ENCODE measurements around the gene EYS.

EYS gene

DNA sequence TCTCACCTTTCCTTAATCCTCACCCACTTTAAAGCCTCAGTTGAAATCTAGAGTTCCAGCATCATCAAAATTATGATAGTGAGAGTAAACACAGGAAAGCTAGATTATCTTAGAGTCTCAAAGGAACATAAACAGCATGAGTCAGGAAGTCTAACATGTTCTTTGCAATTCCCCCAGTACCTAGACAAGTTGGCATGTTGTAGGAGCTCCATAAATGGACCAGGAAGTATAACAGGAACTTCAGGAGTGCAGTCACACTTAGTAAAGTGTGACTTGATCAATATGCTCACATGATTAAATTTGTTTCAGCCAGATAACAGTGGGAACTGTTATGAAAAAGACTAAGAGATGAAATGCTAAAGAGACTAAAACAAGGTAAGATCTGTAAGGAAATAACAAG, 834.4 kb downstream of the EYS start:
- DNase-seq (ENCODE audit: low read depth in 2 of 2, low spot score in 1 of 2), result no peak

DNA sequence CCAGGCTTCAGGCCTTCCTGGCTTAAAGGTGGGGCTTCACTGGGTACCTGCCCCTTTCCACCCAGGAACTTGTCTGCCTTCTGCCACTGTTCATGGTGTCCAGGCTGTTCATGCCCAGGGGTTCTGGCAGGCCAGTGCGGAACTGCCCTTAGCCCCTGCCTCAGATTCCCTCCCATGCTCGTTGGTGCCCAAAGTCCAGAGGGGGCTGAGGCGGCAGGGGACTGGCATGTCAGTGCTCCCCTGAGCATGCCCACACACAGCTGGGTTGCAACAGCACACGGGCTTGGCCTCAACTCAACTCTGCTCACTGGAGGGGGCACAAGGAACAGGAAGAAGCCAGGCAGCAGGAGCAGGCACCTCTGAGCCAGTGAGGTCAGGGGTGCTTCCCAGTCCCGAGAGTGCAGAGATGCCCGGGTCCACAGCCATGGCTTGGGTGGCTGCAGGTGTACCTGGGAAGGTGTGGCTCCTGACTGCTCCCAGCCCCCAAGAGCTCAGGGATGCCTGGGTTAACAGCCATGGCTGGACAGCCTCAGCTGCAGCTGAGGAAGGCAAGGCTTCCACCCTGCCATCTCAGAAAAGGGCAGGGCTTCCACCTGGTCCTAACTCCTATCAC, 845.9 kb downstream of the EYS start:
- DNase-seq (ENCODE audit: low read depth in 2 of 2, low spot score in 1 of 2), result no peak

DNA sequence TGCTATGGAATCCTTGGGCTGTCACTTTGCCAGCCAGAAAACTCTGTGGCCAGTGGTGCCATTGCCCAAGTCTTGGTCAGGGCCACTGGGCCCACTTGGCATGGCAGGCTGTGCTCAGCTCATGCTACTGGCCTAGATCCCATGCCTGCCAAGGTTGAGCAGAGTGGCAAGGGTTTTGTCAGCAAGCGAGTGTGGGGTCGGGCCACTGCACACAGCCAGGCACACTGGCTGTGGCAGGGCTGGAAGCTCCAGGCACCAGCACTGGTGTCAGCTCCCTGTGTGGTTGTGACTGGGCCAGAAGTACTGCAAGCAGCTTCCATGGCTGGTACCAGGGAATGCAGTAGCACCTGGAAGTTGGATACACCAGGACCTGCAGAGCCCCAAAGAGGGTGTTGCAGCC, 846.8 kb downstream of the EYS start:
- no peak for DNase-seq (ENCODE audit: low read depth in 2 of 2, low spot score in 1 of 2)

DNA sequence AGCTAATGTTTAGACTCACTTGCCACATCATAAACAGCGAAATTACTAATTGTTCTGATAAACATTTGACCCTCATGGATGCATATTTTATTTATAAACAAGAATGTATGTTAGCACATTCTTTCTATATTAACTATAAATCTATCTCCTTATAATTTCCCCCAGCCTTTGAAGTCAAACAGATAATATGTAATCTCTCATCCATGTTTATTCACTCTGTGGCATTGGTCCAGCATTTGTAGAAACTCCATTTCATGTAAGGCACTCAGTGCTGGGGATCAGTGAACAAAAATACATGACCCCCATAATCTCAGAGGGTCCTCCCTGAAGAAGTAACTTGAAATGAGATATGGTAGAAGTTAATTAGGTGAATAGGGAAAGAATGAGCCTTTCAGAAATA, 856.9 kb downstream of the EYS start:
- no peak for DNase-seq (ENCODE audit: low read depth in 2 of 2, low spot score in 1 of 2)

DNA sequence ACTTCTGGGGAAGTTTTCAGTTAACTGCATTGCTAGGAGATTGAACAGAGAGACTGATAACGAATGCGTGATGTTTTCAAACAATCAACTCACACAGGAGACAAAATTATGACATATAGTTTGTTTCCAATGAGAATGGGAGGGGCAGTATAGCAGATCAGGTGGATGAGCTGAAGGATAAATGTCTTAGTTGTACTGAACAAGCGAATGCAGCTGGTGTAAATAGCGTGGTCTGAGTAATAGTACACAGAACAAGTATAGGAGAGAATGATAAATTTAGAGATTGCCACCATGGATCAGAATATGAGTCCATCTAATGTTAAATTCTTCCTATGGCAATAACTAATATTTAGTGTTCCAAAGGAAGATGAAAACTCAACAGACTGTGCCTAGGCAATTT, 858.6 kb downstream of the EYS start:
- no peak for DNase-seq (ENCODE audit: low read depth in 2 of 2, low spot score in 1 of 2)

DNA sequence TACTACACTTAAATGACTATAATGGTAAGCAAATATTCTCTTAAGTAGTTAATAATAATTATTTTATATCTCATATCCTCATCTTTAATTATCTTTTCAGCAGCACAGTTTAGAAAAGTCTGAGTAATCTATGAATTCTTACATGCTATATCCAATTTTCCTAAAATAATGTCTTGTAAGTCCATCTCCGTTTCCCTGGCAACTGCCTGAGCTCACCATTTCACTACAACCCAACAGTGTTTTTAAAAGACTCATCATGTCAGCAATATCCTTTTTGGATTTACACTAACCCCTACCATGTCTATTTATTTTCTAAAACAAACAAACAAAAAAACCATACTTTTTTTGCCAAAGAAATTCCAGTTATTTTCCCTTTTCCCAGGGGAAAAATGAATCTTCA, 859.6 kb downstream of the EYS start:
- DNase-seq (ENCODE audit: low read depth in 2 of 2, low spot score in 1 of 2), result no peak

DNA sequence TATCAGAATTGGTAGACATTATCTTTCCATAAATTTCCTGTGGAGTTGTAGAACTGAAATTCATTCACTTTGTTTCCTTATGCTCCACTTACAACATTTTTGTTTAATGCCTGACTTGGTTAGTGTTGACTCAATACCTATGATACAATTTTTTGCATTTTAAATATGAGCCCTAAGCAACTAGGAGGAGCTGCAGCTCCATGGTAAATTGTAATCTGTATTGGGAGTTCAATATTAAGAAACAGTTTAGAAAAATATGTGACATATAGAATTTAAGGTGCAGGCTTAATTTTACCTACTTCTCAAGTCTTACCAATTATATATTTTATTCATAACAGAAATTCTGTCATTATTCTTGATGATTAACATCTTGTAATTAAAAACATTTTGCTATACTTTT, 868.3 kb downstream of the EYS start:
- no peak for DNase-seq (ENCODE audit: low read depth in 2 of 2, low spot score in 1 of 2)

DNA sequence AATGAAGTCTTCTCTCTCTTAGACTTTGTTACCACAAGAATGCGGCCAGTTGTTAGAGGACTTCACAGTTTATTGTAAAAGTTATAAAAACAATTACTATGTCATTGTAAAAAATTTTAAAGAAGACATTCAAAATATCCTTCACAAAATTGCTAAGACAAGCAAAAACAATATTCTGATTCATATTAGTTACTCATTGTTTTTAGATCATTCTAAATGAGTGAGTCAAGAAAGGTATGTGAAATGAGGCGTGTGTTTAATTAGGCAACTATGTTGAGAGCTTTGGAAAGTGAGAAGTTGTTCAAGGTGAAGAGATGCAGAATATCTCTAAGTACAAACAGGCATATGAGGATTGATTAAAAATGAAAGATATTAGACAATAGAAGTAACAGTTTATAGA, 875.3 kb downstream of the EYS start:
- DNase-seq (ENCODE audit: low read depth in 2 of 2, low spot score in 1 of 2), result no peak

DNA sequence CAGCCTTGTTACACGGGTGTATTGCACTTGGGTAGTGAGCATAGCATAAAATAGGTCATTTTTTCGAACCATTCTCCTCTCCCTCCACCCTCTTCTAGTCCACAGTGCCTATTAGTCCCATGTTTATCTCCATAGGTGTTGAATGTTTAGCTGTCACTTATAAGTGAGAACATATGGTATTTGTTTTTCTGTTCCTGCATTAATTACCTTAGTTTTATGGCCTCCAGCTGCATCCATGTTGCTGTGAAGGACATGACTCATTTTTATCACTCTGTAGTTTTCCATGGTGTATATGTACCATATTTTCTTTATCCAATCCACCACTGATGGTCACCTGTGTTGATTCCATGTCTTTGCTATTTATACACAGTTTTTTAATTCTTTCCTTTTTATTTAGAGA, 889.5 kb downstream of the EYS start:
- DNase-seq (ENCODE audit: low read depth in 2 of 2, low spot score in 1 of 2), result no peak

DNA sequence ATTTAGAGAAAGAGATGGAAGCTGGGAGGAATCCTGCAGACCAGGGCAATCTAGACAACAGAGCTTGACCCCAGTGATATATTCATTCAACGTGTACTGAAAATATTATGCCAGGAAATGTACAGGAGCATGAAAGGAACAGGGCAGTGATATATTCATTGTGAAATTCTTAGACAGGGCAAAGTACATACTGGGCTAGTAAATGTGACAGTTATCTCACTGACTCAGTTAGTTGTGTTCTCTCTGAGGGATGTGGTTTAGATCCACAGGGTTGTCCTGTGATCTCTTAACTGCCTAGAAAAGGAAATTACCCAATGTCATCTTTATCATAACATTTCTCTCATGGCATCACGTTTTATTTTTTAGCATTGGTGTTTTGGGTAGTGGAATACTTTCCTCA, 891.3 kb downstream of the EYS start:
- no peak for DNase-seq (ENCODE audit: low read depth in 2 of 2, low spot score in 1 of 2)

DNA sequence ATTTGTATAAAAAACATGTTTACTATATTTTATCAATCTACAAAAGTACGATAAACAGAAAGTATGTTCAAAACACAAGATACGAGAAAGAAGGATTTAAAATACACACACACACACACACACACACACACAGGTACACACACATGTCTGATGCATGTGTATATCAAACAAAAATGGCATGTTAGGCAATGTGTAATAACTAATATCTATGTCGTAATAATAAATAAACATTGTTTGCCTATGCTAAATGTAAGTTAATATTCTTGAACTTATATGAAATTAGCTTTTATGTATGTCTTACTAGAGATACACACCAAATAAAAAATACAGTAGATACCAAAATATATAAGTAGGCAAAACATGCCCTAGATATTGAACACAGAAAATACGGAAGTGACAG, 894.9 kb downstream of the EYS start:
- DNase-seq (ENCODE audit: low read depth in 2 of 2, low spot score in 1 of 2), result no peak

DNA sequence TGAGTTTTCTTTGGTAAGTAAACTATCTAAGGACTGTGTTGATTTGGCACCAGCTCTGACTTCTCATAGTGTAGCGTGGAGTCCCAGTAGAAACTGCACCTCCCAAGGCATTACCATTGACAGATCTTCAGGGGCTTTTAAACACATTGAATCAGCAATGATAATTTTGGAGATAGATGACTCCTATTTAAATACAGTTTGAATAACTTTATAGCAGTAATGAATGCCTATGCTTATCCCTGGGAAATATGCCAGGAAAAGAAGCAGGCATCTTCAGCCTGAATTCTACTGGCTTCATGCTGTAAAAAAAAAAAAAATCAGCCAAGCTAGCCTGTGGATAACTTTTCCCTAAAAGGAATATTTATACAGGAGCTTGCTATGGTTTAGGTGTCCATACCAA, 895.9 kb downstream of the EYS start:
- DNase-seq (ENCODE audit: low read depth in 2 of 2, low spot score in 1 of 2), result no peak

DNA sequence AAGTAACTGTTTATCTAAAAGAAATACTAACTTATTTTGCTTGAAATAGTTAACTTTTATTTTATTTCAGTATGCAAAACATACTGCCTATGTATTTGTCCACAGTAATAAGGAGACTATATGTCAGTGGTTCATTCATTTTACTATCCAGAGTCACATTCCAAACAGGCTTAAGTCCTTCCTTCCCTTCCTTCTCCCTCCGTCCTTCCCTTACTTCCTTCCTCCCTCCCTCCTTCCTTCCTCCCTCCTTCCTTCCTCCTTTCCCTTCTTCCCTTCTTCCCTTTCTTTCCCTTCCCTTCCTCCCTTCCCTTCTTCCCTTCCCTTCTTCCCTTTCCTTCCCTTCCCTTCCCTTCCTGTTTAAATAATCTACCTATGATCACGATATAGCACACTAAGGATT, 899.2 kb downstream of the EYS start:
- no peak for DNase-seq (ENCODE audit: low read depth in 2 of 2, low spot score in 1 of 2)

DNA sequence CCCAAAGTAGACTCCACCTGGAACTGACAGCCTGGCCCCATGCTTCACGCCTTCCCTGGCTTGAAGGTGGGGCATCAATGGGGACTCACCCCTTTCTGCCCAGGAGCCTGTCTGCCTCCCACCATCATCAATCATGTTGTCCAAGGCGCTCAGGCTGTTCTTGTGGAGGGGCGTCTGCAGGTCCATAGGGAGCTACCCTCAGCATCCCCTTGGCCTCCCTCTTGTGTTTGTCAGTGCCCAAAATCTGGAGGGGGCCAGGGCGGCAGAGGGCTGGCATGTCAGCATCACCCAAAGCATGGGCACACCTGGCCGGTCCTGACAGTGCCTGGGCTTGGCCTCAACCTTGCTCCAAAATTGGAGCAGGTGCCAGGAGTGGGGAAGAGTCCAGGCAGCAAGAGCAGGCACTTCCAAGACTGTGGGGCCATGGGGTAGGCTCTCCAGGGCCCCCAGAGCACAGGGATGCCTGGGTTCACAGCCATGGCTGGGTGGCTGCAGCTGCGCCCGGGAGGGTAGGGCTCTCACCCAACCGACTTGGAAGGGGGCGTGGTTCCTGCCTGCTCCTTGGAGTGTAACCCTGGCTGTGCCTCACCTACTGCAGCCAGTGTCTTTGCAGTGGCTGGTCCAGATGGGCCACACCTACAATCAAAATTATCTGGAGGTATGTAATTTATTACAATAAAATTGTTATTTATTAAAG, 903.4 kb downstream of the EYS start:
- DNase-seq (ENCODE audit: low read depth in 2 of 2, low spot score in 1 of 2), result no peak

DNA sequence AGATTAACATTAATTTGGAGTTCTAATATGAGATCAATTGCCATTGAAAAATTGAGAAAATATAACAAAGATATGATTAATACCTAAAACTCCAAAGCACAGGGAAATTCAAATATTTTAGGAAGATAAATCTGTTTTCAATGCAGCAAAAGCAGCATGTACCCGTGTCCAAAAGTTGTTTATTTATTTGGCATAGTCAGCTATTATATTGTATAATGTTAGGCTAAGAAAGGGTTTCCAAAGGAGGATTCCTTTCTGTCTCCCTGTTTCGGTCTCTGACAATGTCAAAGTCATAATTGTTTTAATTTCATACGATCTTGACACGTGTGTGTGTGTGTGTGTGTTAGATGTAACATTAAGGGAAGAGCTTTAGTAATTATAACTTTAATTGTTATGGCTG, 914.5 kb downstream of the EYS start:
- no peak for DNase-seq (ENCODE audit: low read depth in 2 of 2, low spot score in 1 of 2)

DNA sequence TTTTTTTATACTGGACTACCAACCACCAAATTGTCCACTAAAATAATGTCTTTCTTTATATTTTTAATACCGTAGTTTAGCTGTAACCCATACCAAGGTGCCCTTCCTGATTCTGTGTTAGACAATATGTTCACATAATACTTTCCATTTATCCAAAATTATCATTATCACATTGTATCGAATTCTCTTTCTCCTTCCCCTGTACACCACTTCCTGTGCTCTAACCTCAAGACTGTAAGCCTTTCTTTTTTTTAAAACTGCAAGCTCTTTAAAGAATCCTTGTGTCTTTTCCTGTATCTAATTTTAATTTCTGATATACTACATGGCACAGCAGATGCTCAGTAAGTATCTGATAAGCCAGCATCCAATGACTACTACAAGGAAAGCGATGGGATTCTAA, 917.5 kb downstream of the EYS start:
- no peak for DNase-seq (ENCODE audit: low read depth in 2 of 2, low spot score in 1 of 2)

DNA sequence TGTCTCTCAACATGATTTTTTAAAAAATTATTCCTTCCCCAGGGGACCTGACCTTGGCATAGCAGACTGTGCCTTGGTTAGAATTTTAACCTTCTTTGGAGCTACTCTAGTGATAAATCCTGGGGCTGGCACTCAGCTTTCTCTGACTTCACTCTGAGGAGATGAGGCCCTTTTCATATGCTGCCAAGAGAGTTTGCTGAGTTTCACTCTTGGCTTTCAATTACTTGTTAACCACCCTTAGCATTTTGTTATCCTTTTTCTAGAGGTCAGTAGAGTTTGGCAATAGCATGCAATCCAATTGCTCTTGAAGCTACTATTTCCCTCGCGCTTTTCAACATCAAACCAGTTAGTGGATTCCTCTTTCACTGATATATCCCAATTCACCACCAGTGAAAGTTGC, 920.3 kb downstream of the EYS start:
- no peak for DNase-seq (ENCODE audit: low read depth in 2 of 2, low spot score in 1 of 2)

DNA sequence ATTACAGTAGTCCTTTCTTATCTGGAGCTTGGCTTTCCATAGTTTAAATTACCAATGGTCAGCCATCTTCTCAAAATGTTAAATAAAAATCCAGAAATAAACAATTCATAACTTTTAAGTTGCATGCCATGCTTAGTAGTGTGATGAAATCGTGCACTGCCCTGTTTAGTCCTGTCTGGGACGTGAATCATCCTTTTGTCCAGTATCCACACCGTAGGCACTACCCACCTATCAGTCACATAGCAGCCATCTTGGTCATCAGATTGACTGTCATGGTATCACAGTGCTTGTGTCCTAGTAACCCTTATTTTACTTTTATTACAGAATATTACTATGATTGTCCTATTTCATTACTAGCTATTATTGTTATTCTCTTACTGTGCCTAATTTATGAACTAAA, 924.1 kb downstream of the EYS start:
- no peak for DNase-seq (ENCODE audit: low read depth in 2 of 2, low spot score in 1 of 2)

DNA sequence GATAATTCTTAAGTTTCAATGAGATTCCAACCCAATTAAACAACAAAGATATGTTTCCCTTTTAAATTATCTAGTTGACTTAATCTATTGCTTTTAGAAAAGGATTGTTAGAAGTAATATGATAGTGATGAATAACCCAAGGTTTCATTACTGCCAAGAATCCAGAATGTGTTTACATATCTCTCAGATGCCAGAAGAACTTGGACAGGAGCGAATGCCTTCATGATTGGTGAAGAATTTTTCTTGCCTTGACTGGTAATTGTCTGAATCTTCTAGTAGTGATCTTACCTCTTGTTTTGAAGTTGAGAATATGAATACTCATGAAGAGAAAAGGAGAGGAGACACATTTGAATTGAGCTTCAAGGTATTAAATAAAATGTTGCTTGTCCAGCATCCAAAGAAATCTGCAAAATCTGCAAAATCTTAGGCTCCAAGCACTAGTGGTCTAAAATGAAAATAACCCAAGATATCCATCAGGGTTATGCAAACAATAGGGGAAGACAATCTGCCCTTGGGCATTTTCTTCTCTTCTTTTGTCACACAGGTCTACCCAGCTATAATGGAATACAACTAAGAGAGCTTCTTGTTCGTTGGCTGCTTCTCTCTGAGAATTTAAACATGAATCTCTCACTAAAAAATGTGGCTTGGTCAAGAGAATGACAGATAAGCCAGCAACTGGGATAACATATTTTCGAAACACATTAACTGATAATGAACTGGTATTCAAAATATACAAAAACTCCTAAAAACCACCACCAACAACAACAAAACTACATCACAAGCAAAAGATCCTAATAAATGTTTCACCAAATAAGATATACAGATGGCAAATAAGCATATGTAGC, 928.9 kb downstream of the EYS start:
- DNase-seq (ENCODE audit: low read depth in 2 of 2, low spot score in 1 of 2), result no peak

DNA sequence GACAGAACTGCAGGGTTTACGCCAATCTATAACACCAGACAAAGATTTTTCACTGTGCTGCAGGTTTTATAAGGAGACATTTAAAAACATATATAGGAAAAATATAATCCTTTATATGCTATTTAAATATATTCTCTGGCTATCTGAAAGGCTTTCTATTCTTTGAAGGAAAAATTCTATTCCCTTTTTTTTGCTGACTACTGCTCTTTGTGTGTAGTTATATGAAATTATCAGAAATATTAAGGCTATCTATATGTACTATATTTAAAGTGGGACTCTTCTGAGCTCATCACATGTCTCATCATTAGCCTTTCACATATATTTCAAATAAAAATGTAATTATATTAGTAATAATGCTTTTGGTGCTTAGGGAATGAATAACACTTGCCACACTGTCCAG, 930.7 kb downstream of the EYS start:
- no peak for DNase-seq (ENCODE audit: low read depth in 2 of 2, low spot score in 1 of 2)

DNA sequence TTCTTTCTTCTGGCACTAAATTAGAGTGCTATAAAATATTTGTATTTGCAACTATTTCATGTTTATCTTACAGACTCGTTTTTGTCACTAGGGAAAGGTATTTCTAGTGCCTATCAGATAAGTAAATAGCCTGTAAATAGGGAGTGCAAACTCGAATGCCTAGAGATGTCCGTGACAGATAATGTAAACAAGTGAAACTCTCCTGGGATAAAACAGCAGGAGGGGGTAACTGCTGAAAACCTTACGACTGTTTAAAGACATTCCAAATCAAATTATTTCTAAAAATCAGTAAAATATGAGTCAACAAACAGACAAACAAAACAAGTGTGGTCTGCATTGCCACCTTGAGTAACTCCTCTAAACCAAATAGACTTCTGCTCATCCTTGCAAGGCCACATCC, 932.1 kb downstream of the EYS start:
- DNase-seq (ENCODE audit: low read depth in 2 of 2, low spot score in 1 of 2), result no peak

DNA sequence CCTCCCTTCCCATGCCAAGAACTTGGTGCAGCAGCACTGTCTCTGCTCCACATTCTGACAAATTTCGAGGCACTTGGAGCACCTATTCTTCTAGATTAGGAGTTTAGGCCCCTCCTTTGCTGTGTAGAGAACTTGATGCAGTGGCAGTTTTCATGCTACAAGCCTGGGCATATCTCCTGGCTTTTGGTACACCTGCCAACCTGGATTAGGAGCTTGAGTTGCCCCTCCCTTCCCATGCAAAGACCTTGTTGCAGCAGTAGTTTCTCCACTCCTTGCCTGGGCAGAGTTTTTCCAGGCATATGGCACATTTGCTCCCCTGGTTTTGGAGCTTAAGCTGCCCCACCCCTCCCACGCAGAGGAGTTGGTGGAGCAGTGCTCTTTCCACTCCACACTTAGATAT, 956.1 kb downstream of the EYS start:
- DNase-seq (ENCODE audit: low read depth in 2 of 2, low spot score in 1 of 2), result no peak

DNA sequence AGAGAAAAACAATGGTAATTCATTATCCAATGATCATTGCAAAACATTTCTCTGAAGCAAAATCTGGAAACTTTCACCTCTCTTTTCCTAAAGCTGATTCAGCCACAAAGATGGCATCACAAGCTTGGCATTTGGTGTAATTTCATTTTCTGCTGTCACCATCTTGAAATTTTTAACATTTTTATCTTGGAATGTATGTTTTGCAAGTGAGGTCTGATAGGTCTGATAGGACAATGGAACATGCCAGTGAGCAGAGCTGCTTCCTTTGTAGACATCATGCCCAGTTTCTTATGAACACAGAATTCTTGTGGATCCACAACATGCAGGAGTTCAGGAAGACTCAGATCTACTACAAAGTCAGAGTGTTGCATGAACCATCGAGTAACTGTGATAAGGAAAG, 969.6 kb downstream of the EYS start:
- no peak for DNase-seq (ENCODE audit: low read depth in 2 of 2, low spot score in 1 of 2)

Data from stimulated activated CD8-positive, alpha-beta memory T cell treated with anti-CD3 and anti-CD28 coated beads, Interleukin-4, amount 100 ng/mL, for 4 hours (primary cell).